ENCODE data around the gene TBC1D22B. TPM values are rescaled to one million over a fixed set of nuclear protein-coding genes. Genes with fewer than 3 reads are reported as not detected.

Gene TBC1D22B
- total and polyA plus RNA-seq, 12 donors, result 7.4 to 21.9 (median 15.7) TPM

Small RNAs within 50 kb of the gene (small RNA-seq; reads per million reads assigned to genes)
- 0 reads per million in 2 donors for gene AL096712.1
- gene RN7SL273P, result 0 reads per million in 2 donors

Other genes with a start within 250 kb of the TBC1D22B start
- gene PIM1, start 87.6 kb upstream of the TBC1D22B start, total RNA-seq, result 10 to 100 TPM in 7 of 9 donors, 1 to 10 TPM in 2; 2.8 to 36.6 (median 19.8) TPM
- 10 to 100 TPM; 10.6 to 31.2 (median 12.3) TPM for gene PIM1, start 87.6 kb upstream of the TBC1D22B start, polyA plus RNA-seq
- gene TMEM217, start 372 bp downstream of the TBC1D22B start, total RNA-seq, result 10 to 100 TPM in 1 of 9 donors, 1 to 10 TPM in 7, not detected in 1; 1.5 to 23.2 (median 5.9) TPM
- gene TMEM217, start 372 bp downstream of the TBC1D22B start, polyA plus RNA-seq, result 10 to 100 TPM in 1 of 3 donors, 1 to 10 TPM in 2; 1.7 to 26.7 (median 5.2) TPM
- gene RNF8, start 96.2 kb downstream of the TBC1D22B start, total RNA-seq, result 10 to 100 TPM; 15.4 to 54.6 (median 19.4) TPM
- gene RNF8, start 96.2 kb downstream of the TBC1D22B start, polyA plus RNA-seq, result 10 to 100 TPM; 13.1 to 29.4 (median 23.5) TPM
- gene CMTR1, start 175.4 kb downstream of the TBC1D22B start, total RNA-seq, result 10 to 100 TPM; 24.1 to 48.1 (median 34.2) TPM
- 10 to 100 TPM; 21.0 to 25.0 (median 22.6) TPM for gene CMTR1, start 175.4 kb downstream of the TBC1D22B start, polyA plus RNA-seq
- 10 to 100 TPM; 14.4 to 69.2 (median 24.1) TPM for gene CCDC167, start 242.1 kb downstream of the TBC1D22B start, total RNA-seq
- 10 to 100 TPM; 17.5 to 52.3 (median 17.8) TPM for gene CCDC167, start 242.1 kb downstream of the TBC1D22B start, polyA plus RNA-seq